IgD-negative memory B cell (primary cell): ENCODE measurements around the gene TBL1X. TPM values are rescaled to one million over a fixed set of nuclear protein-coding genes. Genes with fewer than 3 reads are reported as not detected.
"Not testable (repeated sequence)": the region's sequence is repeated elsewhere in the genome, so short reads cannot be mapped to it uniquely, and the experiment has no call there.

Experiments used
- H3K27ac Mint-ChIP-seq, 3 donors: one replicate each; pipeline ENCODE4 v1.8.0; 2020 to 2022; ENCODE audit warnings: mild to moderate bottlenecking in 3 of 3, mixed read lengths in 3 of 3, moderate library complexity in 1 of 3
- H3K27me3 Mint-ChIP-seq: one replicate; pipeline ENCODE4 v1.8.0; 2021; ENCODE audit warnings: mixed read lengths
- H3K36me3 Mint-ChIP-seq: one replicate; pipeline ENCODE4 v1.8.0; 2020; ENCODE audit warnings: mild to moderate bottlenecking, mixed read lengths
- H3K4me1 Mint-ChIP-seq, 3 donors: one replicate each; pipeline ENCODE4 v1.8.0; 2020 to 2022; ENCODE audit warnings: mixed read lengths in 3 of 3, mild to moderate bottlenecking in 1 of 3
- H3K4me3 Mint-ChIP-seq, 4 donors: one replicate each; pipeline ENCODE4 v1.8.0; 2020 to 2022; ENCODE audit warnings: mild to moderate bottlenecking in 4 of 4, mixed read lengths in 4 of 4, moderate library complexity in 3 of 4
- H3K9me3 Mint-ChIP-seq, 3 donors: one replicate each; pipeline ENCODE4 v1.8.0; 2020 to 2021; ENCODE audit warnings: mixed read lengths in 3 of 3, mild to moderate bottlenecking in 1 of 3
- polyA plus RNA-seq: library from polyadenylated mRNA; unstranded; fragments of 300-500 nt; fragmentation: Illumina TruSeq; gene quantifications from one replicate; pipeline ENCODE4 v1.2.3, GENCODE V29; 2021

The TBL1X gene
- polyA plus RNA-seq, 1 donor from 2014 or later, result 11.5 TPM

DNA sequence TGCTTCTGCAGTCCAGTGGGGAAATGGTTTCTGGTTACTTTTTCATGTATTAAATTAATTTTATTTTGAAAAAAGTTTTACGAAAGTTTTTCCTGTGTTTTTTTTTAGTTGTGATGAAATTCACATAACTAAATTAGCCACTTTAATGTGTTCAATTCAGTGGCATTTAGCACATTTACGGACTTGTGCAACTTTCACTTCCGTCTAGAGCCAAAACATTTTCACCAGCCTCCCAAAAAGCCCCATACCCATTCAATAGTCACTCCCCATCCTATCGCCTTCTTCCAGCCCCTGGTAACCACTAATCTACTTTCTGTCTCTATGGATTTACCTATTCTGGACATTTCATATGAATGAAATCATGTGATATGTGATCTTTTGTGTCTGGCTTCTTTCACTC is 22.8 kb upstream of the TBL1X start:
- Mint-ChIP-seq H3K9me3 (peaks cover 0 to 3% (median 0%) of the 10 kb centered on the region in 3 donors), H3K4me1 (peaks cover 0 to 7% (median 6%) of the 10 kb centered on the region in 3 donors), H3K27ac (no peak overlapping the region)

GRCh38 chrX:9443327-9443726 is 21.5 kb upstream of the TBL1X start:
- H3K27me3 Mint-ChIP-seq, result peaks cover 4% of the 10 kb centered on the region
- H3K9me3 Mint-ChIP-seq, result peaks cover 0 to 3% (median 0%) of the 10 kb centered on the region in 3 donors
- peaks cover 4% of the 10 kb centered on the region for H3K36me3 Mint-ChIP-seq
- no peak overlapping the region for H3K4me3 Mint-ChIP-seq
- H3K4me1 Mint-ChIP-seq, result peaks cover 0 to 7% (median 6%) of the 10 kb centered on the region in 3 donors
- no peak overlapping the region for H3K27ac Mint-ChIP-seq

More for the DNA sequence above, 22.8 kb upstream of the TBL1X start:
- Mint-ChIP-seq H3K36me3 (peaks cover 4% of the 10 kb centered on the region), H3K27me3 (peaks cover 5% of the 10 kb centered on the region), H3K4me3 (no peak overlapping the region)

DNA sequence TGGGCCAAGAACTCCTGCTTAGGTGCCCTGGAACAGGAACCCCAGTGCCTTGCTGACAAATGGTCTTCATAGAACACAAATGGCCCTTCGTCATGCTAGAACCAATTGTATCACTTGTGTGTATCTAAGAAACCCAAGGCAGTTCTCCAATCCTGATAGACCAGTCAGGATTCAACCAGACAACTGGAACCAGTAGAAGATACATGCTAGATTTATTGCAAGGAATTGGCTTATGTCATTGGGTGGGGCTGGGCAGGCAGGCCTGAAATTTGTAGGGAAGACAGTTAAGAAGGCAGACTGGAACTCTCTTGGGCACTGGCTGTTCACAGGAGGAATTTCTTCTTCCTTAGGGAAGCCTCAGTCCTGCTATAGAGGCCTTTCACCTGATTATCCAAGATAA is 17.0 kb upstream of the TBL1X start:
- Mint-ChIP-seq H3K4me3 (no peak overlapping the region), H3K36me3 (peaks cover 2% of the 10 kb centered on the region), H3K4me1 (peaks cover 0 to 10% (median under 1%) of the 10 kb centered on the region in 3 donors)

DNA sequence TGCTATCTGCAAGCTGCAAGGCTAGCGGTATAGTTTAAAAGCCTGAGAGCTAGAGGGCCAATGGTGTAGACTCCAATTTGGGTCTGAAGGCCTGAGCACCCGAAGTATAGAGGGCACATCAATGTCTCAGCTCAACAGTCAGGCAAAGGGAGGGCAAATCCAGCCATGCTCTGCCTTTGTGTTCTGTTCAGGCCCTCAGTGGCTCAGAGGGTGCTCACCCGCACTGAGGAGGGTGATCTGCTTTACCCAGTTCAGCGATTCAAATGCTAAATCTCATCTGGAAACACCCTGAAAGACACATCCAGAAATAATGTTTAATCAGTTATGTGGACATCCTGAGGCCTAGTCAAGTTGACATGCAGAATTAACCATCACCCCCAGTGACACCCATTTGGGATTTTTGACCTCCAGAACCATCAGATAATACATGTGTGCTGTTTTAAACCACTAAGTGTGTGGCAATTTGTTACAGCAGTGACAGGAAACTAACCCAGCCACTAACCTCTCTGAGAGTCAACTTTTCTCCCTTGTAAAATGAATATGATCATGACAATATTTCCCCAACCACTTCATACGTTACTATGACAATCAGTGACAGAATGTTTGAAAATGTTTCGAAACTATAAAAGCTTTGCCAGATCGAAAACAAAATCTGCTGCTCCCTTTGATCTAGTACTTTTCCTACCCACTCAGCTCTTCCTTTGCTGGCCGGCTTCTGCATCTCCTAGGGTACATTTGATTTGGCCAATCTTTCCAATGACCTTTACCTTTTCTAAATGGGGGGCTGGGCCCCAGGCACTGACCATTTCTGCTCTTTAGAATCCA is 8.4 kb upstream of the TBL1X start:
- H3K4me1 Mint-ChIP-seq, result peaks cover 0 to 8% (median 6%) of the 10 kb centered on the region in 3 donors
- no peak overlapping the region for H3K4me3 Mint-ChIP-seq
- H3K9me3 Mint-ChIP-seq, result no peaks in the 10 kb centered on the region
- H3K36me3 Mint-ChIP-seq, result no peaks in the 10 kb centered on the region
- no peaks in the 10 kb centered on the region for H3K27me3 Mint-ChIP-seq
- H3K27ac Mint-ChIP-seq, result peak overlapping the region in 1 of 3 donors; percentile 51

More for the DNA sequence above, 17.0 kb upstream of the TBL1X start:
- Mint-ChIP-seq H3K27me3 (peaks cover 4% of the 10 kb centered on the region), H3K27ac (no peak overlapping the region), H3K9me3 (peaks cover 0 to 6% (median 0%) of the 10 kb centered on the region in 3 donors)

DNA sequence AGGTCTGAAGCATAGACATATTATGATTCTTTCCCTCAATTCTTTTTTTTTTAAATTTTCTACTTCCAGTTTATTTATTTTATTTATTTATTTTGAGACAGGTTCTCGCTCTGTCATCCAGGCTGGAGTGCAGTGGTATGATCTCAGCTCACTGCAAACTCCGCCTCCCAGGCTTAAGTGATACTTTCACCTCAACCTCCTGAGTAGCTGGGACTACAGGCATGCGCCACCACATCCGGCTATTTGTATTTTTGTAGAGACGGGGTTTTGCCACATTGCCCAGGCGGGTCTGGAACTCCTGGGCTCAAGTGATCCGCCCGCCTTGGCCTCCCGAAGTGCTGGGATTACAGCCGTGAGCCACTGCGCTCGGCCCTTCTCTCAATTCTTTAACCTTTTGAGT is 6.8 kb upstream of the TBL1X start:
- H3K9me3 Mint-ChIP-seq, H3K27ac Mint-ChIP-seq, H3K27me3 Mint-ChIP-seq, H3K4me3 Mint-ChIP-seq, H3K36me3 Mint-ChIP-seq: not testable (repeated sequence)
- peaks cover 5 to 15% (median 14%) of the 10 kb centered on the region in 3 donors for H3K4me1 Mint-ChIP-seq

GRCh38 chrX:9458516-9459078 is 6.3 kb upstream of the TBL1X start:
- Mint-ChIP-seq H3K4me1 (peaks cover 9 to 14% (median 12%) of the 10 kb centered on the region in 3 donors), H3K36me3 (no peaks in the 10 kb centered on the region), H3K4me3 (no peak overlapping the region), H3K27me3 (peaks cover 7% of the 10 kb centered on the region), H3K9me3 (no peaks in the 10 kb centered on the region), H3K27ac (peak overlapping the region in 1 of 3 donors; percentile 51)

GRCh38 chrX:9459186-9459748 is 5.6 kb upstream of the TBL1X start:
- H3K27ac Mint-ChIP-seq, result peak overlapping the region in 2 of 3 donors; percentile 45 to 51
- peaks cover 11% of the 10 kb centered on the region for H3K27me3 Mint-ChIP-seq
- H3K9me3 Mint-ChIP-seq, result peaks cover 0 to 3% (median 0%) of the 10 kb centered on the region in 3 donors
- H3K4me1 Mint-ChIP-seq, result peaks cover 13 to 18% (median 18%) of the 10 kb centered on the region in 3 donors
- H3K4me3 Mint-ChIP-seq, result no peak overlapping the region
- H3K36me3 Mint-ChIP-seq, result no peaks in the 10 kb centered on the region

- no peak overlapping the region for H3K4me3 Mint-ChIP-seq
- H3K4me1 Mint-ChIP-seq, result peaks cover 13 to 20% (median 19%) of the 10 kb centered on the region in 3 donors
Measured at GRCh38 chrX:9461087-9461486, 3.8 kb upstream of the TBL1X start.

GRCh38 chrX:9462456-9462855 is 2.4 kb upstream of the TBL1X start:
- peaks cover 15 to 25% (median 24%) of the 10 kb centered on the region in 3 donors for H3K4me1 Mint-ChIP-seq
- peak overlapping the region in 3 of 4 donors; percentile 82 to 93 (median 86) for H3K4me3 Mint-ChIP-seq
- peaks cover 16% of the 10 kb centered on the region for H3K27me3 Mint-ChIP-seq

More at GRCh38 chrX:9461087-9461486, 3.8 kb upstream of the TBL1X start:
- H3K27ac Mint-ChIP-seq, result no peak overlapping the region
- no peaks in the 10 kb centered on the region for H3K36me3 Mint-ChIP-seq
- H3K9me3 Mint-ChIP-seq, result peaks cover 0 to 3% (median 0%) of the 10 kb centered on the region in 3 donors
- H3K27me3 Mint-ChIP-seq, result peaks cover 11% of the 10 kb centered on the region

GRCh38 chrX:9465380-9466123 is 694 bp downstream of the TBL1X start:
- Mint-ChIP-seq H3K4me3 (peak overlapping the region; percentile 56 to 90 (median 69)), H3K36me3 (no peaks in the 10 kb centered on the region), H3K4me1 (peaks cover 23 to 31% (median 29%) of the 10 kb centered on the region in 3 donors), H3K27ac (peak overlapping the region in 1 of 3 donors; percentile 57), H3K27me3 (peaks cover 16% of the 10 kb centered on the region), H3K9me3 (peaks cover 0 to 6% (median 2%) of the 10 kb centered on the region in 3 donors)

More at GRCh38 chrX:9462456-9462855, 2.4 kb upstream of the TBL1X start:
- no peaks in the 10 kb centered on the region for H3K36me3 Mint-ChIP-seq
- peaks cover 0 to 3% (median 0%) of the 10 kb centered on the region in 3 donors for H3K9me3 Mint-ChIP-seq
- peak overlapping the region; percentile 89 to 98 (median 92) for H3K27ac Mint-ChIP-seq

DNA sequence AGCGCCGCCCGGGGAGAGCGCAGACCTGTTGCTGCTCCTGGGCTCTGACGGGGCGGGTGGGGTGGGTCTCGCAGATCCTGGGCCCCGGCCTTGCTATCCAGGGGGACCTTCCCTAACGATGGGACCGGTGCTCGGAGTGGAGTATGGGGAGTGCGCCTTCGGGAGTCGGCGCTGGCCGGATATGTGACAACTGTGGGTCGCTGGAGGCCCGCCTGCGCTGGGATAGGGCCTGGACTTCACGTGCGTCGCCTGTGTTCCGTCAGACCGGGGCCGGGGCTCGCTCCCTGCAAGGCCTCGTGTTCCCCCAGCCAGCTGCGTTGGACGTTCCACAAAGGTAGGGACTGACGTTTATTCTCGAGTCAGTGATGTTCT is 1.3 kb downstream of the TBL1X start:
- no peaks in the 10 kb centered on the region for H3K36me3 Mint-ChIP-seq
- peaks cover 16% of the 10 kb centered on the region for H3K27me3 Mint-ChIP-seq
- peak overlapping the region in 2 of 3 donors; percentile 53 to 54 for H3K27ac Mint-ChIP-seq
- peaks cover 23 to 30% (median 29%) of the 10 kb centered on the region in 3 donors for H3K4me1 Mint-ChIP-seq
- H3K9me3 Mint-ChIP-seq, result peaks cover 0 to 6% (median 2%) of the 10 kb centered on the region in 3 donors
- peak overlapping the region; percentile 80 to 90 (median 85) for H3K4me3 Mint-ChIP-seq

DNA sequence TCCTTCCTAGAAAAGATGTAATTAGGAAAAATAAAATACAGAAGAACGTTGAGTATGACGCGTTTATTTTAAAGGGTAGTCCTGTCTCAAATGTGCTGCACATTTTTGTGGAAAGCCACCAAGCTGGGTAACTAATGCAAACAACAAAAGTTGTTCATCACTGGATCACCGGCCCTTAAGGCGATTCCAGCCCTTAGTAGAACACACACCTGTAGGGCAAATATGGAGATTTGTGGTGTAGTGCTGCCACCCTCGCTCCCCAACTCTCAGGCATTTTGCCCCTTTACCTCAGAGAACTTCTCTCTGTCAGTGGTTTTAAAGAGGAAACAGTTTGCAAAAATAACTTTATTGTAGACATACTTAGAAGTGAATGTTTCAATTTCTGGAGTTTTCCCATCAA is 1.9 kb downstream of the TBL1X start:
- Mint-ChIP-seq H3K27me3 (peaks cover 15% of the 10 kb centered on the region), H3K36me3 (no peaks in the 10 kb centered on the region)

DNA sequence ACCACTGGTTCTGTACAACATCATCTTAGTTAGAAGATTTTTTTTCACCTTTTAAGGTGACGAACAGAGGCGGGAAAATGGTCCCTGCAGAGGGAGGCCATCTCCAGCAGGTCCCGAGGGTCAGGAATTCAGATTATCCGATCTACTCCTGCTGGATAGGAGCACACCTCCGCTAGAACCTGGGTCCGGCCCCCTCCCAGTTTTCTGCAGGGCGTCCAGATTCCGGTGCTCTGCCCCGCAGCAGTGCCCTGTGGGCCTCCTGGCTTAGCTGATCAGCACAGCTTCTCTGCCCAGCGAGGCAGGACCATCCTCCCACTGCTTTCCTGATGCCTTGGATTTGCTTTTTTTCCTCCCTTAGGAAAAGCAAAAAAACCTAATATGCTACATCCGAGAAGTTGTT is 2.3 kb downstream of the TBL1X start:
- peaks cover 23 to 29% (median 28%) of the 10 kb centered on the region in 3 donors for H3K4me1 Mint-ChIP-seq
- peaks cover 14% of the 10 kb centered on the region for H3K27me3 Mint-ChIP-seq
- H3K9me3 Mint-ChIP-seq, result peaks cover 0 to 6% (median 2%) of the 10 kb centered on the region in 3 donors
- H3K36me3 Mint-ChIP-seq, result no peaks in the 10 kb centered on the region
- no peak overlapping the region for H3K27ac Mint-ChIP-seq
- peak overlapping the region in 3 of 4 donors; percentile 83 to 90 (median 87) for H3K4me3 Mint-ChIP-seq

More for the DNA sequence above, 1.9 kb downstream of the TBL1X start:
- Mint-ChIP-seq H3K27ac (peak overlapping the region in 2 of 3 donors; percentile 53 to 54), H3K9me3 (peaks cover 0 to 6% (median 2%) of the 10 kb centered on the region in 3 donors), H3K4me3 (peak overlapping the region; percentile 80 to 90 (median 85)), H3K4me1 (peaks cover 23 to 30% (median 29%) of the 10 kb centered on the region in 3 donors)

DNA sequence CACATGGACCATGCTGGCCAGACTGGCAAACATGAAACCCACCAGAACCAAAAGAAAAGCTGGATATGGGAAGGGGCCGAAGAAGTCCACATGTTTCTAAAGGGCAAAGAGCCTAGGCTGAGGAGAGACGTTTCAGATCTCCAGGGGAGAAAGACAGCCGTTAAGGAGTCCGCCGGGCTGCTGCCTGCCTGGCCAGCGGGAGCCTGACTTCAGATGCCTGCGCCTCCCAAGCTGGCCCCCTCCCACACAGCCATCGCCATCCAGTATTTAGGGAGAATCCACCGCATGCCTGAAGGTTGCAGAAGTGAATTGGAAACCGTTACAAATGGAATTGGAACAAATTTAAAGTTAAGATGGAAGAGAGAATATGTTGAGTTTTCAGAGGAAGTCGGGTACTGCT is 2.9 kb downstream of the TBL1X start:
- no peaks in the 10 kb centered on the region for H3K36me3 Mint-ChIP-seq
- H3K4me3 Mint-ChIP-seq, result peak overlapping the region in 3 of 4 donors; percentile 9 to 87 (median 81)
- H3K4me1 Mint-ChIP-seq, result peaks cover 20 to 24% (median 23%) of the 10 kb centered on the region in 3 donors

More for the DNA sequence above, 2.9 kb downstream of the TBL1X start:
- Mint-ChIP-seq H3K27me3 (peaks cover 9% of the 10 kb centered on the region), H3K9me3 (peaks cover 0 to 6% (median 2%) of the 10 kb centered on the region in 3 donors), H3K27ac (peak overlapping the region in 2 of 3 donors; percentile 36 to 40)
